GM13976 (cell line): ENCODE measurements around the gene PPM1L.

Experiments
- DNase-seq: peaks from one replicate; pipeline ENCODE4 v3.0.0; 2012; ENCODE audit warnings: low spot score
- CTCF ChIP-seq: IDR thresholded peaks from 2 replicates; pipeline ENCODE4 v1.5.1; 2012; ENCODE audit warnings: borderline replicate concordance, mild to moderate bottlenecking; ENCODE audit not compliant: insufficient read depth; ENCODE audit errors: extremely low read depth, missing control alignments, control extremely low read depth
- in situ Hi-C: fragments of 300-500 bp; cut with MboI; formaldehyde crosslinking; loops from one replicate; pipeline ENCODE4 v1.12.0; 2022; ENCODE audit warnings: low sequenced_read_pairs, mixed read lengths, inconsistent platforms; ENCODE audit not compliant: unreplicated experiment

PPM1L gene

GRCh38 chr3:161064413-161064812 is 308.4 kb downstream of the PPM1L start:
- DNase-seq = no peak
- no peak for TF ChIP-seq CTCF
- in situ Hi-C loops = no loop called here

GRCh38 chr3:161066930-161067329 is 310.9 kb downstream of the PPM1L start:
- DNase-seq = no peak
- in situ Hi-C loops = no loop called here
- TF ChIP-seq CTCF = no peak

- no peak for TF ChIP-seq CTCF
- no peak for DNase-seq
- in situ Hi-C loops = no loop called here
These were observed 311.3 kb downstream of the PPM1L start for GRCh38 chr3:161067335-161067734.

GRCh38 chr3:161069511-161070251 is 313.6 kb downstream of the PPM1L start:
- DNase-seq = peak; percentile 66
- in situ Hi-C loops = no loop called here
- no peak for TF ChIP-seq CTCF

- in situ Hi-C loops = no loop called here
- DNase-seq = no peak
- TF ChIP-seq CTCF = no peak
These were observed 314.4 kb downstream of the PPM1L start for GRCh38 chr3:161070252-161070930.

GRCh38 chr3:161070980-161071663 is 315.1 kb downstream of the PPM1L start:
- TF ChIP-seq CTCF = no peak
- in situ Hi-C loops = no loop called here
- no peak for DNase-seq
